HepG2 (cell line): ENCODE measurements around the gene ADAMTS4. TPM values are rescaled to one million over a fixed set of nuclear protein-coding genes. Genes with fewer than 3 reads are reported as not detected.

Experiments used
- AGO1 ChIP-seq: fragments of 200-400 bp; formaldehyde crosslinking; IDR thresholded peaks from 2 replicates; pipeline ENCODE4 v1.6.1; 2017; ENCODE audit warnings: mild to moderate bottlenecking, low read depth, low read length, moderate library complexity; ENCODE audit not compliant: poor library complexity, severe bottlenecking
- CENPT ChIP-seq: sonication (generic); formaldehyde crosslinking; IDR thresholded peaks from 2 replicates; pipeline ENCODE4 v1.8.0; 2022; ENCODE audit warnings: low read depth, mild to moderate bottlenecking, moderate library complexity, missing genetic modification reagents
- DMAP1 ChIP-seq: IDR thresholded peaks from 2 replicates; pipeline ENCODE4 v1.6.1; 2016
- EED ChIP-seq: sonication (generic); formaldehyde crosslinking; IDR thresholded peaks from 2 replicates; pipeline ENCODE4 v1.5.0; 2020; ENCODE audit warnings: mild to moderate bottlenecking, missing genetic modification reagents
- FOXJ3 ChIP-seq: sonication (generic); formaldehyde crosslinking; IDR thresholded peaks from 2 replicates; pipeline ENCODE4 v1.4.0; 2020; ENCODE audit warnings: missing genetic modification reagents, mild to moderate bottlenecking, borderline replicate concordance
- GABPA ChIP-seq, 2 experiments: IDR thresholded peaks; 2 replicates each; pipeline ENCODE4 v1.6.1; 2011 to 2016; ENCODE audit warnings: low read depth in 2 of 2, low read length in 1 of 2, missing biosample characterization in 1 of 2, missing genetic modification characterization in 1 of 2
- HOXA3 ChIP-seq: sonication (generic); formaldehyde crosslinking; IDR thresholded peaks from 2 replicates; pipeline ENCODE4 v1.5.0; 2020; ENCODE audit warnings: missing genetic modification reagents
- MYC ChIP-seq: sonication (generic); formaldehyde crosslinking; IDR thresholded peaks from 2 replicates; pipeline ENCODE4 v1.9.0; 2021; ENCODE audit warnings: missing genetic modification reagents, borderline replicate concordance
- PHF21A ChIP-seq: sonication (generic); formaldehyde crosslinking; IDR thresholded peaks from 2 replicates; pipeline ENCODE4 v1.5.0; 2020; ENCODE audit warnings: mild to moderate bottlenecking, missing genetic modification reagents
- ZMYM4 ChIP-seq: sonication (generic); formaldehyde crosslinking; IDR thresholded peaks from 2 replicates; pipeline ENCODE4 v1.8.1; 2023; ENCODE audit warnings: mild to moderate bottlenecking, missing genetic modification reagents
- ZNF773 ChIP-seq: sonication (generic); formaldehyde crosslinking; IDR thresholded peaks from 2 replicates; pipeline ENCODE4 v1.4.0; 2020; ENCODE audit warnings: missing genetic modification reagents, borderline replicate concordance
- polyA plus RNA-seq, 8 experiments: library from polyadenylated mRNA; depleted of rRNA in 3 of 8; stranded (reverse) in 7 of 8; unstranded in 1 of 8; fragments of >200 nt; fragmentation: Illumina TruSeq in 4 of 8; extraction: Trizol in 4 of 8; gene quantifications; 2 replicates each; pipeline versions ENCODE4 v1.2.1 to v1.2.3, GENCODE V29; 2011 to 2016; ENCODE audit warnings: low read depth in 4 of 8, missing spikeins in 1 of 8, mixed read lengths in 1 of 8; ENCODE audit not compliant: insufficient read depth in 1 of 8
- total RNA-seq, 5 experiments: library from RNA; depleted of rRNA; stranded (reverse); fragments of >200 nt; fragmentation: Illumina TruSeq; extraction: Trizol; gene quantifications; 2 replicates each; pipeline ENCODE4 v1.2.3, GENCODE V29; 2016; ENCODE audit warnings: low read depth in 1 of 5
- TF ChIP-seq, protein P1 (sequence below), 2 experiments: fragments of 450-650 bp in 1 of 2; sonication (generic) in 1 of 2; formaldehyde crosslinking in 1 of 2; IDR thresholded peaks; 2 replicates each; pipeline versions ENCODE4 v1.6.1 to v1.8.0; 2016 to 2022; ENCODE audit warnings: antibody characterized with exemption in 1 of 2, mild to moderate bottlenecking in 1 of 2, missing genetic modification reagents in 1 of 2
- TF ChIP-seq, protein P2 (sequence below): sonication (generic); formaldehyde crosslinking; IDR thresholded peaks from 2 replicates; pipeline ENCODE4 v1.4.0; 2020; ENCODE audit warnings: missing genetic modification reagents, borderline replicate concordance
- TF ChIP-seq, protein P3 (sequence below): sonication (generic); formaldehyde crosslinking; IDR thresholded peaks from 2 replicates; pipeline ENCODE4 v1.9.0; 2022; ENCODE audit warnings: missing genetic modification reagents, mild to moderate bottlenecking, borderline replicate concordance

Gene ADAMTS4
- total and polyA plus RNA-seq, 2 of the 13 experiments (the other 11 are each of a cell fraction or from before 2014, with no cell fraction given) = 0.51 to 1.7 TPM

DNA sequence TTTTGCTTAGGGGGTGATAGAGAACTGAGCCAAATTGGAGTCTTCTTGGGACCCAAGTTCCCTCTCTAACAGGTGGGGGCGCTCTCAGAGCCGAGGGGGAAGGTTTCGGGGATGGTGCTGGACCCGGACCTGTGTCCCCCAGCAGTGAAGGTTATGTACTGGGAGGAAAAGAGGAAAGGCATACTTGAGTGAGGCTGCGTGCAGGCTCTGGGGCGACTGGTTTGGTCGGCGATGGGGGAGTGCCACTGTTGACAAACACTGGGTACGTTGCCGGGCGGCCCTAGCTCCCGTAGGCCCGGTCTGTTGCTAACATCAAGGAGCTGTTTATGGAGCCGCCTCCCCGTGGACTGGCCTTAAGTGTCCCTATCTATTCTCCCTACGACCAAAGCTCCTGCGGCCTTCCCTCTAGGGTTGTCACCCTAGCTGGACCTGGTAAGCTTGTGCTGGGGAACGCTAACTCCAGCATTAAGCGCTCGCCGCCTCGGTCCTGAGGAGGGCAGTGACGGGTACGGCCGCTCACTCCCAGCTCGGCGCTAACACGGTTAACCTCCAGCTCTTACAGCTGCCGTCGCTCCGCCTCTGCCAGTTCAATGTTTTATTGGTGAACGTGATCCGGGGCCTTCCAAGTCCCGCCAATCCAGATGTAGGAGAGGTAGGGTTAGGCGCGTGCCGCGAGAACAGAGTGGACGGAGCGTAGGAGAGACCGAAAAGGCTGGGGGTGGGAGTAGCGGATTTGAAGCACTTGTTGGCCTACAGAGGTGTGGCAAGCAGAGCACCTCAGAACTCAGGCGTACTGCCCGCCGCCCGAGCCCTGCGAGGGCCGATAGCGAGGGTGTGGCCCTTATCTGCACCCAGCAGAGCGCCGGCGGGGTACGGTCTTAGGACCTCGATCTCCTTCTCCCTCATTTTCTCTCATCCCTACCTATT is 32.8 kb downstream of the ADAMTS4 start, which contains the start of gene PPOX (continued):
- 0 out of 2 replicates have a peak, but pooled peaks have one; percentile 65 for TF ChIP-seq CENPT (CRISPR knock-in tag)
- TF ChIP-seq GABPA (IDR thresholded peaks at IDR 0.05; ENCODE audit: low read depth, low read length) = no peak
- TF ChIP-seq GABPA (CRISPR knock-in tag; IDR thresholded peaks at IDR 0.05; ENCODE audit: low read depth) = peak; percentile 59
- peak; percentile 75; the same call in 1 of the 2 replicates for TF ChIP-seq EED (CRISPR knock-in tag)
- TF ChIP-seq ZMYM4 (CRISPR knock-in tag) = peak; percentile 92
- peak; percentile 67 for TF ChIP-seq HOXA3
- no peak for TF ChIP-seq MYC (CRISPR knock-in tag)
- TF ChIP-seq, protein P1, sequence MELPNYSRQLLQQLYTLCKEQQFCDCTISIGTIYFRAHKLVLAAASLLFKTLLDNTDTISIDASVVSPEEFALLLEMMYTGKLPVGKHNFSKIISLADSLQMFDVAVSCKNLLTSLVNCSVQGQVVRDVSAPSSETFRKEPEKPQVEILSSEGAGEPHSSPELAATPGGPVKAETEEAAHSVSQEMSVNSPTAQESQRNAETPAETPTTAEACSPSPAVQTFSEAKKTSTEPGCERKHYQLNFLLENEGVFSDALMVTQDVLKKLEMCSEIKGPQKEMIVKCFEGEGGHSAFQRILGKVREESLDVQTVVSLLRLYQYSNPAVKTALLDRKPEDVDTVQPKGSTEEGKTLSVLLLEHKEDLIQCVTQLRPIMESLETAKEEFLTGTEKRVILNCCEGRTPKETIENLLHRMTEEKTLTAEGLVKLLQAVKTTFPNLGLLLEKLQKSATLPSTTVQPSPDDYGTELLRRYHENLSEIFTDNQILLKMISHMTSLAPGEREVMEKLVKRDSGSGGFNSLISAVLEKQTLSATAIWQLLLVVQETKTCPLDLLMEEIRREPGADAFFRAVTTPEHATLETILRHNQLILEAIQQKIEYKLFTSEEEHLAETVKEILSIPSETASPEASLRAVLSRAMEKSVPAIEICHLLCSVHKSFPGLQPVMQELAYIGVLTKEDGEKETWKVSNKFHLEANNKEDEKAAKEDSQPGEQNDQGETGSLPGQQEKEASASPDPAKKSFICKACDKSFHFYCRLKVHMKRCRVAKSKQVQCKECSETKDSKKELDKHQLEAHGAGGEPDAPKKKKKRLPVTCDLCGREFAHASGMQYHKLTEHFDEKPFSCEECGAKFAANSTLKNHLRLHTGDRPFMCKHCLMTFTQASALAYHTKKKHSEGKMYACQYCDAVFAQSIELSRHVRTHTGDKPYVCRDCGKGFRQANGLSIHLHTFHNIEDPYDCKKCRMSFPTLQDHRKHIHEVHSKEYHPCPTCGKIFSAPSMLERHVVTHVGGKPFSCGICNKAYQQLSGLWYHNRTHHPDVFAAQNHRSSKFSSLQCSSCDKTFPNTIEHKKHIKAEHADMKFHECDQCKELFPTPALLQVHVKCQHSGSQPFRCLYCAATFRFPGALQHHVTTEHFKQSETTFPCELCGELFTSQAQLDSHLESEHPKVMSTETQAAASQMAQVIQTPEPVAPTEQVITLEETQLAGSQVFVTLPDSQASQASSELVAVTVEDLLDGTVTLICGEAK (IDR thresholded peaks at IDR 0.05) = no peak
- TF ChIP-seq, protein P1 (CRISPR knock-in tag; IDR thresholded peaks at IDR 0.05) = peak; percentile 41; the same call in 1 of the 2 replicates
- peak; percentile 85 for TF ChIP-seq PHF21A
- TF ChIP-seq FOXJ3 = 0 out of 2 replicates have a peak, but pooled peaks have one; percentile 44
- TF ChIP-seq, protein P2, sequence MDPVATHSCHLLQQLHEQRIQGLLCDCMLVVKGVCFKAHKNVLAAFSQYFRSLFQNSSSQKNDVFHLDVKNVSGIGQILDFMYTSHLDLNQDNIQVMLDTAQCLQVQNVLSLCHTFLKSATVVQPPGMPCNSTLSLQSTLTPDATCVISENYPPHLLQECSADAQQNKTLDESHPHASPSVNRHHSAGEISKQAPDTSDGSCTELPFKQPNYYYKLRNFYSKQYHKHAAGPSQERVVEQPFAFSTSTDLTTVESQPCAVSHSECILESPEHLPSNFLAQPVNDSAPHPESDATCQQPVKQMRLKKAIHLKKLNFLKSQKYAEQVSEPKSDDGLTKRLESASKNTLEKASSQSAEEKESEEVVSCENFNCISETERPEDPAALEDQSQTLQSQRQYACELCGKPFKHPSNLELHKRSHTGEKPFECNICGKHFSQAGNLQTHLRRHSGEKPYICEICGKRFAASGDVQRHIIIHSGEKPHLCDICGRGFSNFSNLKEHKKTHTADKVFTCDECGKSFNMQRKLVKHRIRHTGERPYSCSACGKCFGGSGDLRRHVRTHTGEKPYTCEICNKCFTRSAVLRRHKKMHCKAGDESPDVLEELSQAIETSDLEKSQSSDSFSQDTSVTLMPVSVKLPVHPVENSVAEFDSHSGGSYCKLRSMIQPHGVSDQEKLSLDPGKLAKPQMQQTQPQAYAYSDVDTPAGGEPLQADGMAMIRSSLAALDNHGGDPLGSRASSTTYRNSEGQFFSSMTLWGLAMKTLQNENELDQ (CRISPR knock-in tag) = no peak
- no peak for TF ChIP-seq DMAP1 (CRISPR knock-in tag)
- peak; percentile 49 for TF ChIP-seq AGO1
- 0 out of 2 replicates have a peak, but pooled peaks have one; percentile 22 for TF ChIP-seq ZNF773
- TF ChIP-seq, protein P3, sequence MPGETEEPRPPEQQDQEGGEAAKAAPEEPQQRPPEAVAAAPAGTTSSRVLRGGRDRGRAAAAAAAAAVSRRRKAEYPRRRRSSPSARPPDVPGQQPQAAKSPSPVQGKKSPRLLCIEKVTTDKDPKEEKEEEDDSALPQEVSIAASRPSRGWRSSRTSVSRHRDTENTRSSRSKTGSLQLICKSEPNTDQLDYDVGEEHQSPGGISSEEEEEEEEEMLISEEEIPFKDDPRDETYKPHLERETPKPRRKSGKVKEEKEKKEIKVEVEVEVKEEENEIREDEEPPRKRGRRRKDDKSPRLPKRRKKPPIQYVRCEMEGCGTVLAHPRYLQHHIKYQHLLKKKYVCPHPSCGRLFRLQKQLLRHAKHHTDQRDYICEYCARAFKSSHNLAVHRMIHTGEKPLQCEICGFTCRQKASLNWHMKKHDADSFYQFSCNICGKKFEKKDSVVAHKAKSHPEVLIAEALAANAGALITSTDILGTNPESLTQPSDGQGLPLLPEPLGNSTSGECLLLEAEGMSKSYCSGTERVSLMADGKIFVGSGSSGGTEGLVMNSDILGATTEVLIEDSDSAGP (CRISPR knock-in tag) = peak; percentile 55; the same call in 1 of the 2 replicates
